ENCODE results near the gene SCN4A. TPM values are rescaled to one million over a fixed set of nuclear protein-coding genes. Genes with fewer than 3 reads are reported as not detected.
"Not testable (repeated sequence)": the region's sequence is repeated elsewhere in the genome, so short reads cannot be mapped to it uniquely, and the experiment has no call there.

SCN4A gene
- total RNA-seq, 2 donors from 2014 or later, result 0.32 to 0.37 TPM

DNA sequence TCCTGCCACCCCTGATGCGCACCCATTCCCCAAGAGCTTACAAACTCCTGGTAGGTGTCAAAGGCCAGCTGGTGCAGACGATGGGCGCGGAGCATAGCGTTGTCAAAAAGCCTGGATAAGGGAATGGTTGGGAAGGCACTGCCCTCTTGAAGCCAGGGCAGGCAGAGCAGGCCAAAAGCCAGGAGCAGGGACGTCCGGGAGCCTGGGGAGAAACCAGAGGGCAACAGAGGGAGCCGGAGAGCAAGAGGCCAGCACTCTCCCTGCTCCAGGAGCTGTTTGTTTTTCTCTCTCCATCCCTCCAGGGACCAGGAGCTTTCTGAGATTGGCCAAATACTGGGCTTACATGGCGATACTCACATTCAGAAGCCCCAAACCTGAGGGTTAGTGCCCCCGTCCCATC is 54.4 kb downstream of the SCN4A start:
- no peaks in the 10 kb centered on the region for H3K27me3 Mint-ChIP-seq
- H3K36me3 Mint-ChIP-seq (ENCODE audit: low read depth), result no peaks in the 10 kb centered on the region
- no peak for ATAC-seq (replicated peaks)
- H3K27ac Mint-ChIP-seq, result no peak overlapping the region
- peaks cover 6% of the 10 kb centered on the region for H3K4me1 Mint-ChIP-seq
- no peaks in the 10 kb centered on the region for H3K9me3 Mint-ChIP-seq
- no peak overlapping the region for H3K4me3 Mint-ChIP-seq

DNA sequence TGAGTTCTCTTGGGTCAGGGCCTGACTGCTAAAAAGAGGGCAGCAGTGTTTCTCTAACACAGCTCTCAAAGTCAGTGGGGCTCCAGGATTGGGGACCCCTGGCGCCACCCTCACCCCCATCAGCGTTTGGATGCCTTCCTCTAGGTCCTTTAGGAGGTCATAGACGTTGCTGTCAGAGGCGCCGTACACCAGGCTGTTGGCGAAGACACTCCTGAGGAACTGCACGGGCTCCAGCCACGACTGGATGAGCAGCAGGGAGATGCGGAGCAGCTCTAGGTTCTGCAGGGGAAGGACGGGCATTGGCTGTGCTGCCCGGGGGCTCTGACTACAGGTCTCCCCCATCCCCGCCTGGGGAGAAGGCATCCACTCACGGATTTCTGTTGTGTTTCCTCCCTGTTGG is 55.1 kb downstream of the SCN4A start:
- no peak overlapping the region for H3K27ac Mint-ChIP-seq
- ATAC-seq (replicated peaks), result no peak
- H3K9me3 Mint-ChIP-seq, result no peaks in the 10 kb centered on the region
- H3K4me3 Mint-ChIP-seq, result no peak overlapping the region
- peaks cover 6% of the 10 kb centered on the region for H3K4me1 Mint-ChIP-seq
- no peaks in the 10 kb centered on the region for H3K36me3 Mint-ChIP-seq (ENCODE audit: low read depth)
- H3K27me3 Mint-ChIP-seq, result no peaks in the 10 kb centered on the region

DNA sequence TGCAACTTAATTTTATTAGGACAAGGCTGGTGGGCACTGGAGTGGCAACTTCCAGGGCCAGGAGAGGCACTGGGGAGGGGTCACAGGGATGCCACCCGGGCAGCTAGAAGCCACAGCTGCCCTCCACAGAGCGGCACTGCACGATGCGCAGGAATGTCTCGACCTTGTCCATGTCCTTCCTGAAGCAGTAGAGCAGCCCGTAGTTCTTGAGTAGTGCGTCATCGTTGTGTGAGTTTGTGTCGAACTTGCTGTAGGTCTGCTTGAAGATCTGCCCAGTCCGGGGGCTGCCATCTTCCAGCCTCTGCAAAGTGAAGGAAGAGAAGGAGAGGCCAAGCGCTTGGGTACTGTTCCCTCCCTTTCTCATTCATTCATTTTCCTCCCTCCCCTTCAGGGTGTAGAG is 55.5 kb downstream of the SCN4A start:
- not testable (repeated sequence) for H3K36me3 Mint-ChIP-seq (ENCODE audit: low read depth); H3K9me3 Mint-ChIP-seq; H3K4me1 Mint-ChIP-seq; H3K27me3 Mint-ChIP-seq; ATAC-seq (replicated peaks); H3K27ac Mint-ChIP-seq; H3K4me3 Mint-ChIP-seq

DNA sequence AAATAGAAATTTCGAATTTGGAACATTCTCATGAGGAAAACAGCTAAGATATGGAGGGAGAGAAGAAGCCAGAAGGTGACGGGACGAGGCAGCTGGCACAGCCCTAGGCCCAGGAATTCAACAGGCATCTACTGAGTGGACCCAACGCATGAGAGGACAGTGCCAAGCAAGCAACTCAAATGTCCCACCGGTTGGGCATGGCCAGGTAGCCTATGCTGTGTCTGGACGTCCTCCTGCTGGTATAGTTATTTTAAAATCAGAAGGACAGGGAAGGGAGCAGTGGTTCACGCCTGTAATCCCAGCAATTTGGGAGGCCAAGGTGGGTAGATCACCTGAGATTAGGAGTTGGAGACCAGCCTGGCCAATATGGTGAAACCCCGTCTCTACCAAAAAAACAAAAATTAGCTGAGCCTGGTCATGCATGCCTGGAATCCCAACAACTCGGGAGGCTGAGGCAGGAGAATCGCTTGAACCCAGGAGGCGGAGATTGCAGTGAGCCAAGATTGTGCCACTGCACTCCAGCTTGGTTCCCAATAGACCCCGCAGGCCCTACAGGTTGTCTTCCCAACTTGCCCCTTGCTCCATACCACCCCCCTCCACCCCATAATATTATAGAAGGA is 56.0 kb downstream of the SCN4A start:
- H3K4me1 Mint-ChIP-seq, result peaks cover 6% of the 10 kb centered on the region
- H3K9me3 Mint-ChIP-seq, result no peaks in the 10 kb centered on the region
- ATAC-seq (replicated peaks), result no peak
- H3K4me3 Mint-ChIP-seq, result no peak overlapping the region
- no peak overlapping the region for H3K27ac Mint-ChIP-seq
- no peaks in the 10 kb centered on the region for H3K36me3 Mint-ChIP-seq (ENCODE audit: low read depth)
- H3K27me3 Mint-ChIP-seq, result no peaks in the 10 kb centered on the region

DNA sequence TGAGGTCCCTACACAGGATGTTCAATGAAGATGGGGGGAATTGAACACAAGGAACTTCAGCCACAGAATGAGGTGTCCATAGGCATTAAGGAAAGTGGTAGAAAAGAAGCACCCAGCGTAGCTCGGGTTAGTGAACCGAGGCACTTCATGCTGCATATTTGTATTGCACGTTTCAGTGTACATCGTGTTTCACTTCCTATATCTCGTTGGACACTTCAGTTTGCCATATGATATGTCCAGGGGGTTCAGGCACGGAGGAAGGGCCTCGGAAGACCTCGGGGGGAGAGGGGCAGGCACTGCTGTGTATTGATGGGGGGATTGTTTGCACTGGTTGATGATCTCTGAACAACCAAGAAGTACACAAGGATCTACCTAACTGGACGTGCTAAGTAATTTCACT is 57.0 kb downstream of the SCN4A start:
- not testable (repeated sequence) for H3K4me3 Mint-ChIP-seq; ATAC-seq (replicated peaks); H3K27me3 Mint-ChIP-seq; H3K9me3 Mint-ChIP-seq; H3K4me1 Mint-ChIP-seq; H3K27ac Mint-ChIP-seq; H3K36me3 Mint-ChIP-seq (ENCODE audit: low read depth)

DNA sequence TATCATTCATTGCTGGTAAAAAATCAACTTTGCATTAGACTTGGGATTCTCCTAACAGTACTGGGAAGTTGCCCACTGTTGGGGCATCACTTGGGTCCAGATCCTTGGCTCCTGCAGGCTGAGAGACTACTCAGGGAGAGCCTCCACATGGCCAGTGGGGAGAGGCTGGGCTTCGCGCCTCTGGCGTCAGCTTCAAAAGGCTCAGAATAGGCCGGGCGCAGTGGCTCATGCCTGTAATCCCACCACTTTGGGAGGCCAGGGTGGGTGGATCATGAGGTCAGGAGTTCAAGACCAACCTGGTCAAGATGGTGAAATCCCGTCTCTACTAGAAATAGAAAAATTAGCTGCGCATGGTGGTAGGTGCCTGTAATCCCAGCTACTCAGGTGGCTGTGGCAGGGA is 58.2 kb downstream of the SCN4A start:
- peaks cover 6% of the 10 kb centered on the region for H3K4me1 Mint-ChIP-seq
- no peaks in the 10 kb centered on the region for H3K9me3 Mint-ChIP-seq
- ATAC-seq (replicated peaks), result no peak
- H3K4me3 Mint-ChIP-seq, result no peak overlapping the region
- no peaks in the 10 kb centered on the region for H3K27me3 Mint-ChIP-seq
- H3K27ac Mint-ChIP-seq, result no peak overlapping the region
- H3K36me3 Mint-ChIP-seq (ENCODE audit: low read depth), result no peaks in the 10 kb centered on the region

DNA sequence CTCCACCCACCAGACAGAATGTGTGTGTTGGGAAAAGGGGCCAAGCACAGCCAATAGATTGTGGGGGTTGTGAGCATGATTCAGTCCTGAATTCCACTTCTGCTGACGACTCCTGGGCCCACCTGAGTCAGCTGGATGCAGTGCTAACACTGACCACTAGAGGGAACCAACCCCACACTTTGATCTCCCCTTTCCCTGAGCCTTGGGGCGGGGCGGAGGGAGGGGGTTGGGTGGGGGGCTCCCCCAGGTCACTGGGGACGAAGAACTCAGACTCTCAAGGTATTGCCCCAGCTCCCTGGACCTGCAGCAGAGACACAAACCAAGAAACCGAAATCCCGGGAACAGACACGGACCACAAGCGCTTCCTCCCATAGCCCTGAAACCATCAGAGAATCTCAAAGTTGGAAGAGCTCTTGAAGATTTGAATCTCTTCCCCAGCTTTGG is 61.0 kb downstream of the SCN4A start:
- no peaks in the 10 kb centered on the region for H3K4me1 Mint-ChIP-seq
- ATAC-seq (replicated peaks), result peak; percentile 64
- no peaks in the 10 kb centered on the region for H3K9me3 Mint-ChIP-seq
- no peaks in the 10 kb centered on the region for H3K27me3 Mint-ChIP-seq
- H3K36me3 Mint-ChIP-seq (ENCODE audit: low read depth), result no peaks in the 10 kb centered on the region
- H3K4me3 Mint-ChIP-seq, result no peak overlapping the region
- H3K27ac Mint-ChIP-seq, result no peak overlapping the region

DNA sequence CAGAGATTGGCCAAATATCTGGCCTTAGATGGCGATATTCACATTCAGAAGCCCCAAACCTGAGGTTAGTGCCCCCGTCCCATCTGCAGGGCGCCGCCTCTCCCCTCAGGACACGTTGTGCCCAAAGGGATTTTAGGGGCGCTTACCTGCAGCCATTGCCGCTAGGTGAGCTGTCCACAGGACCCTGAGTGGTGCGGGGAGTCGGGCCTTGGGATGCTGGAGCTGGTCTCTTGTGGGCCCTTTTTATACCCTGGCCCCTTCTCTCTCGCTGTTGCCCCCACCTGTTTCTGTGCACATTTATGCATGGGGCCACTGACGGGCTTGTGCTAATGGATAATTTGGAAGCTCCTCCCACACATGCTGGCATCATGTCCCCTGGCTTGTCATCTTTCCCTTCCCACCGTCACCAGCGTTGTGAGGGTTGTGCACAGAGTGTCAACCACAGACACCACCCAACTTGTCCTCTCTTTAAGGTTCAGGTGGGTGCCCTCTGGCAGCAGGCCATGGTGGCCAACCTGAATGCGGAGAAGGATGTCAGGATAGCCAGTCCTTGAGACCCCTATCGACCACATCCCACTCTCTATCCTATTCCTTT is 61.6 kb downstream of the SCN4A start, which contains the start of gene CSHL1:
Gene CSHL1, minus strand, starts transcription at position 218 of the 595 bp plus-strand sequence. Its CDS starts 62 bp downstream, at position 156.
- ATAC-seq (replicated peaks), result no peak
- Mint-ChIP-seq H3K27me3 (no peaks in the 10 kb centered on the region), H3K4me3 (no peak within 1 kb of the TSS), H3K9me3 (no peaks in the 10 kb centered on the region), H3K36me3 (ENCODE audit: low read depth) (no peaks in the 10 kb centered on the region), H3K4me1 (no peaks in the 10 kb centered on the region), H3K27ac (peak within 1 kb of the TSS; percentile 73)

DNA sequence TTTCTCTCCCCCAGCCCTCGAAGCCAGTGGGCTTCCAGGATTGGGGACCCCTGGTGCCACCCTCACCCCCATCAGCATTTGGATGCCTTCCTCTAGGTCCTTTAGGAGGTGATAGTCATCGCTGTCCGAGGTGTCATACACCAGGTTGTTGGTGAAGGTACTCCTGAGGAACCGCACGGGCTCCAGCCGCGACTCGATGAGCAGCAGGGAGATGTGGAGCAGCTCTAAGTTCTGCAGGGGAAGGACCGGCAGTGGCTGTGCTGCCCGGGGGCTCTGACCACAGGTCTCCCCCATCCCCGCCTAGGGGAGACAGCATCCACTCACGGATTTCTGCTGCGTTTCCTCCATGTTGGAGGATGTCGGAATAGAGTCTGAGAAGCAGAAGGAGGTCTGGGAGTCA is 62.6 kb downstream of the SCN4A start:
- H3K9me3 Mint-ChIP-seq, result no peaks in the 10 kb centered on the region
- no peak overlapping the region for H3K27ac Mint-ChIP-seq
- H3K27me3 Mint-ChIP-seq, result no peaks in the 10 kb centered on the region
- no peak for ATAC-seq (replicated peaks)
- no peaks in the 10 kb centered on the region for H3K36me3 Mint-ChIP-seq (ENCODE audit: low read depth)
- no peaks in the 10 kb centered on the region for H3K4me1 Mint-ChIP-seq
- H3K4me3 Mint-ChIP-seq, result no peak overlapping the region

DNA sequence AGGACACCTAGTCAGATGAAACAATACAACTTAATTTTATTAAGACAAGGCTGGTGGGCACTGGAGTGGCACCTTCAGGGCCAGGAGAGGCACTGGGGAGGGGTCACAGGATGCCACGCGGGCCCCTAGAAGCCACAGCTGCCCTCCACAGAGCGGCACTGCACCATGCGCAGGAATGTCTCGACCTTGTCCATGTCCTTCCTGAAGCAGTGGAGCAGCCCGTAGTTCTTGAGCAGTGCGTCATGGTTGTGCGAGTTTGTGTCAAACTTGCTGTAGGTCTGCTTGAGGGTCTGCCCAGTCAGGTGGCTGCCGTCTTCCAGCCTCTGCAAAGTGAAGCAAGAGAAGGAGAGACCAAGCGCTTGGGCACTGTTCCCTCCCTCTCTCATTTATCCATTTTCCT is 63.1 kb downstream of the SCN4A start:
- H3K27ac Mint-ChIP-seq; H3K9me3 Mint-ChIP-seq; H3K4me1 Mint-ChIP-seq; H3K36me3 Mint-ChIP-seq (ENCODE audit: low read depth); ATAC-seq (replicated peaks); H3K27me3 Mint-ChIP-seq; H3K4me3 Mint-ChIP-seq: not testable (repeated sequence)

DNA sequence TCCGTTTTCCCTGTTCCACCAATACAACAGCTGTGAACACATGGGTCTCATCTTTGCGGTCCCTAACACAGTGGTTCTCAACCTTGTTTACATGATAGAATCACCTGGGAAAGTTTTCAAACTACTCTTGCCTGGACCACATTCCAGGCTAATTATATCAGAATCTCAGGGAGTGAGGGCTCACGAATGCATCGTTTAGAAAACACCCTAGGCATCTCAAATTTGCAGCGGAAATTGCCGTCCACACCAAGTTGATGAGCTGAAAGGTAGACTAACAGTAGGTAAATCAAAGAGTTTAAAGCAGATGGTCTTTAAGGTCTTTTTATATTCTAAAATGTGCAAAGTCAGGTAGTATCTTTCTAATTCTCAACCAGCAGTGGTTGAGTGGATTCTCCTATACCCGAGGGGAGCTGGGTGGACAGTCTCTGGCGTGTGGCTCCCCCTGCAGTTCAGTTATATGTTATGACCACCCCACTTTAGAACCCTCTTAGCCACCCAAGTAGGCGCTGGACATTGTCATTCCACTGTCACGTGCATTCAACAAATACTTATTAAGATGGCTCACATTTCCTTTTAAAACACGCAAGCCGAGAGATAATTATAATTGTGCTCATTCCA is 65.4 kb downstream of the SCN4A start:
- not testable (repeated sequence) for H3K4me3 Mint-ChIP-seq; H3K27ac Mint-ChIP-seq; H3K4me1 Mint-ChIP-seq; H3K9me3 Mint-ChIP-seq; H3K27me3 Mint-ChIP-seq; H3K36me3 Mint-ChIP-seq (ENCODE audit: low read depth)
- ATAC-seq (replicated peaks), result peak; percentile 65

DNA sequence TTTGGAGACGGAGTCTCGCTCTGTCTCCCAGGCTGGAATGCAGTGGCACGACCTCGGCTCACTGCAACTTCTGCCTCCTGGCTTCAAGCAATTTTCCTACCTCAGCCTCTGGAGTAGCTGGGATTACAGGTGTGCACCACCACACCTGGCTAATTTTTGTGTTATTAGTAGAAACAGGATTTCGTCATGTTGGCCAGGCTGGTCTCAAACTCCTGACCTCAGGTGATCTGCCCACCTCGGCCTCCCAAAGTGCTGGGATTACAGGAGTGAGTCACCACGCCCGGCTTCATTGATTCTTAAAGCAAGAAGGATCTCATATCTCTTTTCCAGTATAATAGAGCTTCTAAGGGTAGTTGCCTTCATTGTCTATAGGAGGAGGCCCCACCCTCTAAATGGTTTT is 67.9 kb downstream of the SCN4A start:
- not testable (repeated sequence) for H3K4me1 Mint-ChIP-seq; ATAC-seq (replicated peaks); H3K4me3 Mint-ChIP-seq

DNA sequence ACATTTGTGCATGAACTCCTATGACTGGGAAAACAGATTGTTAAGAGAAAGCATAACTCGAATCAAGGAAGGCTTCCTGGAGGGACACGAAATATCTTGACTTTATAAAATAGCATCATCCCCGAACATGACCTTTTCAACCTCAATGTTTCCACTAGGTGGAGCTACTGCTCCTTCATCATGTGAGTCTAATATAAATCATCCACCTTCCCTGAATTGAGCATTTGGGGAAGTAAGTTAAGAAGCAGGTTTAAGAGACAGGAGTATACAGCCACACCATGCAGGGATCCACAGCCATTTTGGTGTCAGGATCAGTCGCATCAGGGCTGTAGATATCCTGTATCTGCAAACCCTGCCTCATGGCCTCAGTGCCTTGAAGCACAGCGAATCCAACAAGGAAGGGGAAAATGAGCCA is 68.9 kb downstream of the SCN4A start:
- H3K27ac Mint-ChIP-seq, result peak overlapping the region; percentile 67
- peak; percentile 37 for ATAC-seq (replicated peaks)

More for the DNA sequence above, 67.9 kb downstream of the SCN4A start:
- not testable (repeated sequence) for H3K36me3 Mint-ChIP-seq (ENCODE audit: low read depth); H3K27ac Mint-ChIP-seq; H3K9me3 Mint-ChIP-seq; H3K27me3 Mint-ChIP-seq

DNA sequence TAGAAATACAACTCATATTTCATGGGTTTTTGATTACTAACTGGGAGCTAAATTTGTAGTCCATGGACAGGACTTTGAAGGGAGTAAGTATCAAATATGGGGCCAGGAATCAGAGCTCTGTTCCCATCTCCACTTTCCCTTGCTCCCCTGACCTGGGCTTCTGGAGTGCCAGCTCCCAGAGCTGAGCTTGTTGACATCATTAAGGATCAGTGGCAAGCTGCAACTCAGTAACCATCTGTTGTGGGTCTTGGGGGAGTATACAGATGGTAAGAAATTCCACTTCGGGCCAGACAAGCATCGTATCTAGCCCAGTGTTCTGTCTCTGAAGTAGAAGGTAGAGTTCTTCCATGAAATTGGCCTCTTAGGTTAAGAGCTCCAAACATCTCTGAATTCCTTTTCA is 70.7 kb downstream of the SCN4A start:
- peaks cover 14% of the 10 kb centered on the region for H3K4me1 Mint-ChIP-seq
- H3K36me3 Mint-ChIP-seq (ENCODE audit: low read depth); ATAC-seq (replicated peaks); H3K27me3 Mint-ChIP-seq; H3K9me3 Mint-ChIP-seq; H3K27ac Mint-ChIP-seq; H3K4me3 Mint-ChIP-seq: not testable (repeated sequence)

More for the DNA sequence above, 68.9 kb downstream of the SCN4A start:
- not testable (repeated sequence) for H3K9me3 Mint-ChIP-seq; H3K36me3 Mint-ChIP-seq (ENCODE audit: low read depth); H3K4me3 Mint-ChIP-seq; H3K27me3 Mint-ChIP-seq
- H3K4me1 Mint-ChIP-seq, result peaks cover 14% of the 10 kb centered on the region
